ENCODE data around the gene SAFB2. TPM values are rescaled to one million over a fixed set of nuclear protein-coding genes. Genes with fewer than 3 reads are reported as not detected.

SAFB2 gene
- polyA plus RNA-seq, 1 donor from 2014 or later, result 40.1 TPM

GRCh38 chr19:5571777-5572176 lies 50.8 kb downstream of the SAFB2 start:
- no peak overlapping the region for H3K4me2 ChIP-seq (ENCODE audit: low read length)
- H3K9ac ChIP-seq (ENCODE audit: low read length), result no peak overlapping the region
- no peak overlapping the region for H3K27ac ChIP-seq (ENCODE audit: low read length)
- no peaks in the 10 kb centered on the region for H3K36me3 ChIP-seq (ENCODE audit: insufficient read depth, low read length)
- peaks cover 4% of the 10 kb centered on the region for H3K27me3 ChIP-seq (ENCODE audit: insufficient read depth, low read depth, low read length)
- H3K4me3 ChIP-seq (ENCODE audit: low read length), result no peak overlapping the region
- no peak for TF ChIP-seq EZH2 (IDR thresholded peaks at IDR 0.05; ENCODE audit: borderline replicate concordance, insufficient read depth, low read length, poor library complexity, severe bottlenecking)
- TF ChIP-seq EP300 (conservative IDR thresholded peaks at IDR 0.05; ENCODE audit: poor library complexity, severe bottlenecking), result no peak
- no peak for TF ChIP-seq REST (IDR thresholded peaks at IDR 0.05; ENCODE audit: borderline replicate concordance)
- TF ChIP-seq CTCF (IDR thresholded peaks at IDR 0.05; ENCODE audit: poor library complexity, severe bottlenecking), result no peak
- TF ChIP-seq MXI1 (conservative IDR thresholded peaks at IDR 0.05; ENCODE audit: poor library complexity, severe bottlenecking), result no peak
- no peak for TF ChIP-seq SMC3 (conservative IDR thresholded peaks at IDR 0.05; ENCODE audit: poor library complexity)
- TF ChIP-seq POLR2AphosphoS5 (IDR thresholded peaks at IDR 0.05), result no peak
- no peak for TF ChIP-seq RAD21 (conservative IDR thresholded peaks at IDR 0.05)
- no peak for TF ChIP-seq TAF1 (IDR thresholded peaks at IDR 0.05; ENCODE audit: low read depth)
- H3F3A ChIP-seq (ENCODE audit: insufficient read depth, low read length, poor library complexity, severe bottlenecking), result no peaks in the 10 kb centered on the region
- no peaks in the 10 kb centered on the region for H4K20me1 ChIP-seq (ENCODE audit: insufficient read depth)
- no peaks in the 10 kb centered on the region for H3K79me2 ChIP-seq (replicated peaks; ENCODE audit: insufficient read depth, low read length)
- no peaks in the 10 kb centered on the region for H3K9me2 ChIP-seq (ENCODE audit: insufficient read depth, low read length)
- H3K9me3 ChIP-seq (ENCODE audit: low read length), result no peaks in the 10 kb centered on the region
- no peak overlapping the region for H2AFZ ChIP-seq (ENCODE audit: low read depth, low read length)

GRCh38 chr19:5567970-5568407 lies 54.6 kb downstream of the SAFB2 start:
- Histone ChIP-seq H3K9me2 (ENCODE audit: insufficient read depth, low read length) (no peaks in the 10 kb centered on the region), H3K9me3 (ENCODE audit: low read length) (no peaks in the 10 kb centered on the region), H4K20me1 (ENCODE audit: insufficient read depth) (no peaks in the 10 kb centered on the region), H3K4me3 (ENCODE audit: low read length) (no peak overlapping the region), H3K4me2 (ENCODE audit: low read length) (no peak overlapping the region), H3F3A (ENCODE audit: insufficient read depth, low read length, poor library complexity, severe bottlenecking) (no peaks in the 10 kb centered on the region), H3K27me3 (ENCODE audit: insufficient read depth, low read depth, low read length) (peaks cover 4% of the 10 kb centered on the region), H3K79me2 (replicated peaks; ENCODE audit: insufficient read depth, low read length) (no peaks in the 10 kb centered on the region), H3K9ac (ENCODE audit: low read length) (no peak overlapping the region), H3K27ac (ENCODE audit: low read length) (no peak overlapping the region), H2AFZ (ENCODE audit: low read depth, low read length) (no peak overlapping the region), H3K36me3 (ENCODE audit: insufficient read depth, low read length) (no peaks in the 10 kb centered on the region)
- TF ChIP-seq POLR2AphosphoS5 (IDR thresholded peaks at IDR 0.05) (no peak), CTCF (IDR thresholded peaks at IDR 0.05; ENCODE audit: poor library complexity, severe bottlenecking) (no peak)
